GM11168 (cell line): ENCODE data around the gene GNG3.
"Not testable (repeated sequence)": the region's sequence is repeated elsewhere in the genome, so short reads cannot be mapped to it uniquely, and the experiment has no call there.

Experiments
- in situ Hi-C: fragments of 300-500 bp; cut with MboI; formaldehyde crosslinking; loops from one replicate; pipeline ENCODE4 v1.12.0; 2022; ENCODE audit warnings: low sequenced_read_pairs; ENCODE audit not compliant: unreplicated experiment

GNG3 gene

GRCh38 chr11:62716206-62716605 lies 8.7 kb downstream of the GNG3 start:
- in situ Hi-C loops: no loop called here

GRCh38 chr11:62716816-62717215 lies 9.3 kb downstream of the GNG3 start:
- in situ Hi-C loops: no loop called here

DNA sequence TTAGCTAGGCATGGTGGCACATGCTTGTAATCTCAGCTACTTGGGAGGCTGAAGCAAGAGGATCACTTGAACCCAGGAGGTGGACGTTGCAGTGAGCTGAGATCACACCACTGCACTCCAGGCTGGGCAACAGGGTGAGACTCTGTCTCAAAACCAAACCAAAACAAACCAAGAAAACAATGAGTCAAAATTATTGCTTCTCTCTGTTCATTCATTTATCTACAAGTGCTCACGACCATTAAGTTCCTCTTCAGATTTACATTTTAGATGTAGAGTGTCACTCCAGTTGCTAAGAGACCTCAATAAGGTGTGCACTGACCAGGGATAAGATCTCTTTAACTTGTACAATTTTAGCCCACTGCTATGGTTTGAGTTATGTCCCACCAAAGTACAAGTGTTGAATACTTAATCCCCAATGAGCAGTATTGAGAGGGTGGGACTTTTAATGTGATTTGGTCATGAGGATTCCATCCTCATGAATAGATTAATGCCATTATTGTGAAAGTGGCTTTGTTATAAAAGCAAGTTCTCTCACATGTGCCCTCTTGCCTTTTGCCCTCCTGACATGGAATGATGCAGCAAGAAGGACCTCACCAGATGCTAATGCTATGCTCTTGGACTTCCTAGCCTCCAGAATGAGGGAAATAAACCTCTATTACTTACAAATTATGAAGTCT lies 12.0 kb downstream of the GNG3 start:
- in situ Hi-C loops: no loop called here

DNA sequence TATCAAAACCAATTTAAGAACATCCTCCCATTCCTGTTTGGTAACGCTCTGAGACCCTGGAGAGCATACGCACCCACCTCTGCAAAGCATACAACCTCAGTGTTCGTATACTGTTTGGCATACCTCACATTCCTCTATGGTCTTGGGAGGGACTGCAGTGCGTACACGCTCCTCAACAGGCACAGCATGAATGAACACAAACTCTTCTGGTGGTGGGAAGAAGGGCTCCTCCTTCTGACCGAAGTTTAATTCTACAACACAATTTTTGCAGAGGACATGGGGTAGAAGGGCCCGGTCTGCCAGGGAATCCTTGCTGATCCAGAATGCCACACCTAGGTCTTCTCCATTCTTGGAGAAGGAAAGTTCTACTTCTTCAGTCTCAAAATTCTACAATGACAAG lies 14.5 kb downstream of the GNG3 start:
- in situ Hi-C loops: no loop called here

DNA sequence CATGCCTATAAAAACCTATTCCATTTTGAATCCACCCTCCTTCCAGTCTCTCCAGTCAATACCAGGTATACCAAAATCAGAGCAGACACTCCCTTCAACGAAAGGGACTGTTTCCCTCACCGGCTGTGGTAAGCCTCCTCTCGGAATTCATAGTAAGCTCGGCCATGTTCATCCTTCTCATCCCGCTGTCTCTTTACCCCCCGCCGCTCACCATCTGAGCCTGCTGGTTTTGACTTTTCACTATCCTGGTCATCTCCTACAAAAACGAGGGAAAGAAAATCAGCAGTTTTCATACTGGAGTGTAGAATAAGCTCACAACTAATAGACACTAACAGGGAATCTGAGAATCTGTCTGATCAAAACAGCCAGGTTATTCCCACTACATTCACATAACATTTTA lies 16.7 kb downstream of the GNG3 start:
- in situ Hi-C loops: no loop called here

GRCh38 chr11:62725646-62726045 lies 18.2 kb downstream of the GNG3 start:
- in situ Hi-C loops: no loop called here

GRCh38 chr11:62726156-62726914 lies 18.9 kb downstream of the GNG3 start:
- in situ Hi-C loops: no loop called here

DNA sequence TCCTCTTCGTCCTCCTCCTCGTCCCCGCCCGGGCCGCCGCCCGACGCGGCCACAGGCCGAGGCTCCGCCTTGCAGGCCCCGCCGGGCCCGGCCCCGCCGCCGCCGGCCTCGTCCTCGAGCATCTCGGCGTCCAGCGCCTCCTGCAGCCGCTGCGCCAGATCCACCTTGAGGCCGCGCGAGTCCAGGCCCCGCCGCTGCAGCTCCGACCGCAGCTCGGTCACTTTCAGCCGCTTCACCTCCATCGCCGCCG lies 19.4 kb downstream of the GNG3 start:
- in situ Hi-C loops: no loop called here

DNA sequence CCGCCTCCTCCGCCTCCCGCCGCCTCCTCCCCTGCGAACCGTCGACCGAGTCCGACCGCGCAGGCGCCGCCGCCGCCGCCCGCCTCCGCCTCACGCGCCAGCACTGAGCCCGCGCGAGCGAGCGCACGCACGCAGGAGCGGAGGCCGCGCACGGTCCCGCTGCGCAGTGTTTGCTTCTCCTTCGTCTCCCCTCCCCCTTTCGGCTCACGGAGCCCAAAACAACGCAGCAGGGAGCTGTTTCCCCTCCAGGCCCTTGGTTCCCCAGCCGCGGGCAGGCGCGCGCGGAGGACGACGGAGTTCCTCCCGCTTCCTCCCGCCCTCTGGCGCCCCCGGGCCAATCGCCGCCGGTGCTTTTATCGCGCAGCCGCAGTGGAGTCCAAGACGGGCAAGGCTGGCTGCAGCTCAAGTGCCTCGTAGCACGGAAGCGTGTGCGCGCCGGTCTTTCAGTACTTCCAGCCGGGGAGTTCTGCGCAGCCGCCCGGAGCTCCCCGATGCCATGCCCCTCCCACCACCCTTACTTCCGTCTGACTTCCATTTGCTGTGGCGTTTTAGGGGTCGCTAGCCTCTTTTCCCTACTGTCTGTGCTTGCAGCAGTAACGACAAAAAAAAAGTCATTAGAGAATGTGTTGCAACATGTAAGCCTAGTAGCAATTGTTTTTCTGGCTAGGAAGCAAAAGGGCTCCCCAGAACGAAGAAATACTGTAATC lies 19.8 kb downstream of the GNG3 start, which contains the start of gene HNRNPUL2:
Gene HNRNPUL2, minus strand, starts transcription at position 293 of the 707 bp plus-strand sequence. CDS start 301 bp downstream, outside the sequence.
- in situ Hi-C loops: no loop called here

GRCh38 chr11:62727872-62728170 lies 20.3 kb downstream of the GNG3 start:
- in situ Hi-C loops: no loop called here

- in situ Hi-C loops: no loop called here
These were observed 20.9 kb downstream of the GNG3 start, which contains the start of gene TTC9C for GRCh38 chr11:62728171-62728988. Gene TTC9C (plus strand): TSS chr11:62728486. CDS start chr11:62728849, 363 bp downstream.

- in situ Hi-C loops: not testable (repeated sequence)
These were observed 22.6 kb downstream of the GNG3 start for GRCh38 chr11:62730076-62730475.

GRCh38 chr11:62732830-62733229 lies 25.4 kb downstream of the GNG3 start:
- in situ Hi-C loops: no loop called here

GRCh38 chr11:62737196-62737595 lies 29.7 kb downstream of the GNG3 start:
- in situ Hi-C loops: no loop called here

DNA sequence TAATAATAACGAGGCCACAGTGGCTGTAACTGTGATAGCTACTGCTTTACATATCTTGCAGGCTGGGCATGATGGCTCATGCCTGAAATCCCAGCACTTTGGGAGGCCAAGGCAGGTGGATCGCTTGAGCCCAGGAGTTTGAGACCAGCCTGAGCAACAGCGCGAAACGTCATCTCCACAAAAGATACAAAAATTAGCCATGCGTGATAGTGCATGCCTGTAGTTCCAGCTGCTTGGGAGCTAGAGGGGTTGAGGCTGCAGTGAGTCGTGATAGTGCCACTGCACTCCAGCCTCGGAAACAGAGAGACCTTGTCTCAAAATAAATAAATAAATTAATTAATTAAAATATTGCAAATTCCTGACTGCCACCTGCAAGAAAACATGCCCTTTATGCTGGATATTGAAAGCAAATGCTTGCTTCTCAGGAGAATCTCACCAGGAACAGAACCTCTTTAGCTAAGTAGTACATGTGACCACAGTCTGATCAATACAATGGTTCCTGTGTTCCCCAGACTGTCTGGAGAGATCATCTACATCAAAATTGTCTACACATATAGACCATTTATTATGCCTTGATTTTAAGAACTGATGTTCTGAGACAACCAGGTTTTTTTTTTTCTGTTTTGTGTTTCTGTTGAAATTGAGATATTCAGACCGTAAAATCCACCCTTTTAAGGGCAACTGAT lies 40.1 kb downstream of the GNG3 start:
- in situ Hi-C loops: no loop called here

- in situ Hi-C loops: not testable (repeated sequence)
These were observed 42.5 kb downstream of the GNG3 start for GRCh38 chr11:62749931-62750330.

DNA sequence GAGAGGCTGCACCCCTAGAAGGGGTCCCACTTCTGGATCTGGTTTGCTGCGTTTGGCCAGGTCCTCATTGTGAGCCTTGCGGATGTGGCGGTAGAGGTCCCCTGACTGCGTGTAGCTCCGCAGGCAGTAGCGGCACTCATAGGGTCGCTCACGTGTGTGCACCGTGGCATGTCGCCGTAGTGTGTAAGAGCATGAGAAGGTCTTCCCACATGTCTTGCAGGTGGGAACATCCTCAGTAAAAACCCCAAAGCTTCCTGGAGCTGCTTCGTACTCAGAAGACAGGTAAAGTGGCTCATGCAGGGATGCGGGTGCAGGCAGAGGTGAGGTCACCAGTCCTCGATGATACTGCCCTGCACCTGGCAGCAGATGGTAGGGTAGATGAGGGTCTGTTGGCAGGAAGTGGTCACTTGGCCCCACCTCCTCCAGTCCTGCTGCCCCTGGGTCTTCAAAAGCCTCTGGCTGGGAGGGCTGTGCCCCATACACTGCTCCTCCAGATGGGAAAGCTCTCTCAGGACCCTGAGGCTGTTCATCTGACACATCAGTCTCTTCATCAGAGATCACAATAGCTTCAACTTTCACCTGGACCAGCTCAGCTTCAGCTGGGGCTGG lies 44.8 kb downstream of the GNG3 start:
- in situ Hi-C loops: no loop called here

- in situ Hi-C loops: no loop called here
These were observed 45.7 kb downstream of the GNG3 start for GRCh38 chr11:62752994-62753735.
